MM.1S (cell line): ENCODE measurements around the gene LRRC4B.

Source experiments
- DNase-seq: peaks from one replicate; pipeline ENCODE4 v3.0.0-alpha.2; 2015
- H2AFZ ChIP-seq: fragments of 300-600 bp; sonication (generic); 2 replicates; pipeline ENCODE4 v1.6.0; 2016; ENCODE audit warnings: antibody characterized with exemption, low read length
- H3F3A ChIP-seq: fragments of 300-600 bp; sonication (generic); 2 replicates; pipeline ENCODE4 v1.6.1; 2016; ENCODE audit warnings: mild to moderate bottlenecking, antibody characterized with exemption, low read length, moderate library complexity, mixed read lengths; ENCODE audit not compliant: insufficient read depth
- H3K27ac ChIP-seq: fragments of 300-600 bp; sonication (generic); 2 replicates; pipeline ENCODE4 v1.5.1; 2016; ENCODE audit warnings: mild to moderate bottlenecking, low read length
- H3K27me3 ChIP-seq: fragments of 300-600 bp; sonication (generic); replicated peaks from 2 replicates; pipeline ENCODE4 v1.6.0; 2016; ENCODE audit warnings: low read length; ENCODE audit not compliant: insufficient read depth
- H3K36me3 ChIP-seq: fragments of 300-600 bp; sonication (generic); replicated peaks from 2 replicates; pipeline ENCODE4 v1.6.1; 2016; ENCODE audit warnings: mild to moderate bottlenecking, low read length, mixed read lengths; ENCODE audit not compliant: insufficient read depth
- H3K4me1 ChIP-seq: fragments of 300-600 bp; sonication (generic); 2 replicates; pipeline ENCODE4 v1.6.1; 2016; ENCODE audit warnings: low read length, mixed read lengths
- H3K4me2 ChIP-seq: fragments of 300-600 bp; sonication (generic); 2 replicates; pipeline ENCODE4 v1.6.0; 2016; ENCODE audit warnings: low read depth, low read length
- H3K4me3 ChIP-seq: fragments of 300-600 bp; sonication (generic); 2 replicates; pipeline ENCODE4 v1.5.1; 2016; ENCODE audit warnings: low read length, mixed read lengths
- H3K79me2 ChIP-seq: fragments of 300-600 bp; sonication (generic); 2 replicates; pipeline ENCODE4 v1.6.1; 2016; ENCODE audit warnings: mixed run types, low read length, mixed read lengths
- H3K9ac ChIP-seq: fragments of 300-600 bp; sonication (generic); 2 replicates; pipeline ENCODE4 v1.6.1; 2016; ENCODE audit warnings: low read length, mixed read lengths
- H3K9me2 ChIP-seq: fragments of 300-600 bp; sonication (generic); replicated peaks from 2 replicates; pipeline ENCODE4 v1.6.1; 2016; ENCODE audit warnings: mild to moderate bottlenecking, low read length, mixed read lengths; ENCODE audit not compliant: insufficient read depth
- H3K9me3 ChIP-seq: fragments of 300-600 bp; sonication (generic); replicated peaks from 2 replicates; pipeline ENCODE4 v1.6.1; 2016; ENCODE audit warnings: mild to moderate bottlenecking, low read length, mixed read lengths; ENCODE audit not compliant: insufficient read depth
- H4K20me1 ChIP-seq: fragments of 300-600 bp; sonication (generic); 2 replicates; pipeline ENCODE4 v1.6.1; 2016; ENCODE audit warnings: mild to moderate bottlenecking, low read length, moderate library complexity, mixed read lengths; ENCODE audit not compliant: insufficient read depth
- CTCF ChIP-seq: fragments of 300-600 bp; sonication (generic); IDR thresholded peaks from 2 replicates; pipeline ENCODE4 v1.5.1; 2016; ENCODE audit warnings: antibody characterized with exemption, low read length, mixed read lengths
- EZH2 ChIP-seq: fragments of 300-600 bp; sonication (generic); optimal IDR thresholded peaks from 2 replicates; pipeline ENCODE3; 2017; ENCODE audit warnings: low read depth, mild to moderate bottlenecking, antibody characterized with exemption, low read length, mixed read lengths
- EZH2phosphoT487 ChIP-seq: fragments of 300-600 bp; sonication (generic); IDR thresholded peaks from 2 replicates; pipeline ENCODE4 v1.6.1; 2018; ENCODE audit warnings: antibody characterized with exemption, low read length

Gene LRRC4B

DNA sequence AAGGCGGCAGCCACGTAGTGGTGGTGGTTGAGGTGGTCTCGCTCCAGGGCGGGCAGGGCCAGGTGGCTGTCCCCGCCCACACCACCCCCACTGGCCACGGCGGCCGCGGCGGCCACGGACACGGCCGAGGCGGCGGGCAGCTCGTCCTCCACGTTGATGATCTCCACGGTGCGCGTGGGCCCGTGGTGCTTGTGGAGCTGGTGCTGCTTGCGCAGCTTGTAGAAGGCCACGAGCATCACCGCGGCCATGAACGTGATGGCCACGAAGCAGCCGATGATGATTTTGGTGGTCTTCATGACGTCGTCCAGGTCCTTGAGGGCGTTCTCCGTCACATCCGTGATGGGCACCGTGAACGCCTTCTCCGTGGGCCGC is 50.5 kb downstream of the LRRC4B start:
- Histone ChIP-seq H3K9me3 (no peaks in the 10 kb centered on the region), H3K4me1 (no peaks in the 10 kb centered on the region), H3K36me3 (no peaks in the 10 kb centered on the region), H3K9ac (no peak overlapping the region), H2AFZ (no peak overlapping the region), H3K27me3 (peaks cover 19% of the 10 kb centered on the region), H3K27ac (no peak overlapping the region), H3K4me3 (no peak overlapping the region), H4K20me1 (no peaks in the 10 kb centered on the region), H3K9me2 (no peaks in the 10 kb centered on the region), H3K4me2 (no peak overlapping the region), H3K79me2 (no peaks in the 10 kb centered on the region), H3F3A (no peaks in the 10 kb centered on the region)
- DNase-seq: no peak
- TF ChIP-seq EZH2phosphoT487 (no peak), CTCF (no peak), EZH2 (no peak)

DNA sequence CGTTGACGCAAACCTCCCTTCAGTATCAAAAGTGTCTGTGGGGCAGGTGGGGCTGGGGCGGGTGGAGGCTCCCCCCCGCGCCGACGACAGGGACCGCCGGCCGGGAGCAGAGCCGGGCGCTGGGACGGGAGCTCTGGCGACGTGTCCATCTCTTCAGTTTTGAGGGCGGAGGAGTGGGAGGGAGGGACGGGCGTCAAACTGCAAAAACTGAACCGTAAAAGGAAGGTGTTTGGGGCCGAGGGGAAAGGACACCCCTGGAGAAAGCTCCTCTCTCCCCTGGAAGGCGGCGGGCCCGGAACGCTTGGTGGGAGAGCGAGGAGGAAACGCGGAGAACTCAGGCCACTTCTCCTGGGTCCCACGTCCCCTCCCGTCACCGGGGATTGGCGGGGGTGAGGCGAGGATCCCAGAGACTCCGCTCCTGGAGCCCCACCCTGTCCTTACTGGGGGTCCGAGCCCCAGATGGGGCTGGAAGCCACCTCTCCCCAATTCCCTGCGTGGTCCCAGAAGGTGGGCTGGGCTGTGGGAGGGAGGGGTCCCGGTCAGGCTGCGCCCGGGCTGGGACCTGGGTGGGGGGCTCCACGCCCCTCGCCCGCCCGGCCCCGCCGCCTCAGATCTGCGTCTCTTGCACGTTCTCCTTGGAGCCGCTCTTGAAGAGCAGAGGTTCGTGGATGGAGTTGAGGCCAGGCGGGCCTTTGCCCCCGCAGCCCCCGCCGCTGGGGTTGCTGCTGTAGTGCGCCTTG is 51.1 kb downstream of the LRRC4B start:
- Histone ChIP-seq H3K27ac (no peak overlapping the region), H3K36me3 (no peaks in the 10 kb centered on the region), H3K79me2 (no peaks in the 10 kb centered on the region), H3K9me2 (no peaks in the 10 kb centered on the region), H3K27me3 (peaks cover 15% of the 10 kb centered on the region), H3K9me3 (no peaks in the 10 kb centered on the region), H3K4me1 (no peaks in the 10 kb centered on the region), H3F3A (no peaks in the 10 kb centered on the region), H3K4me2 (no peak overlapping the region), H4K20me1 (no peaks in the 10 kb centered on the region), H2AFZ (no peak overlapping the region), H3K4me3 (no peak overlapping the region), H3K9ac (no peak overlapping the region)
- no peak for DNase-seq
- TF ChIP-seq EZH2phosphoT487 (no peak), EZH2 (no peak), CTCF (no peak)

DNA sequence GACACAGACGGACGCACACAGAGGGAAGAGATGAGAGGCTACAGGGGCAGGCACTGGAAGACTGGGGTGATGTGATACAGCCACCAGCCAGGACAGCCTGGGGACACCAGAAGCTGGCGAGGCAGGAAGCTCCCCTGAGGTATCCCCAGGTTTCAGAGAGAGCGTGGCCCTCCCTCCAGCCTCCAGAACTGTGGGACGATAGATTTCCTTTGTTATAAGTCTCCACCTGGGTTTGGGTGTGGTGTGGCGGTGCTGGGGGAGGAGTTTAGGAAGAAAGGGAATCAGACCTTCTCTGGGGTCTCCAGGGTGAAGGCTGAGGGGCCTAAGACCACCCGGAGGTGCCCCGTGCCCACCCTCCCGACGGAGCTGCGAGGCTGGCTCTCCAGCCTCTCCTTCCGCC is 51.8 kb downstream of the LRRC4B start:
- Histone ChIP-seq H4K20me1 (no peaks in the 10 kb centered on the region), H3K9me3 (no peaks in the 10 kb centered on the region), H3K4me1 (no peaks in the 10 kb centered on the region), H3K9me2 (no peaks in the 10 kb centered on the region), H3K4me3 (no peak overlapping the region), H3F3A (no peaks in the 10 kb centered on the region), H3K36me3 (no peaks in the 10 kb centered on the region), H3K9ac (no peak overlapping the region), H2AFZ (no peak overlapping the region), H3K79me2 (no peaks in the 10 kb centered on the region), H3K4me2 (no peak overlapping the region), H3K27ac (no peak overlapping the region), H3K27me3 (peaks cover 8% of the 10 kb centered on the region)
- TF ChIP-seq CTCF: no peak
- no peak for TF ChIP-seq EZH2phosphoT487
- no peak for TF ChIP-seq EZH2
- no peak for DNase-seq
